K562 (cell line): ENCODE measurements around the gene SACM1L. TPM values are rescaled to one million over a fixed set of nuclear protein-coding genes. Genes with fewer than 3 reads are reported as not detected.

ENCODE experiments used
- BRD9 ChIP-seq: fragments of 450-650 bp; IDR thresholded peaks from 2 replicates; pipeline ENCODE4 v1.6.1; 2018; ENCODE audit warnings: low read depth; ENCODE audit not compliant: partially characterized antibody
- CBX2 ChIP-seq: fragments of 200-600 bp; sonication (generic); IDR thresholded peaks from one replicate; pipeline ENCODE4 v1.6.1; 2012; ENCODE audit warnings: mild to moderate bottlenecking, low read length, inconsistent platforms; ENCODE audit not compliant: insufficient read depth, poor library complexity, severe bottlenecking
- CEBPB ChIP-seq: fragments of 450-650 bp; IDR thresholded peaks from 2 replicates; pipeline ENCODE4 v1.6.1; 2016; ENCODE audit warnings: missing genetic modification characterization, missing compliant biosample characterization
- CREB1 ChIP-seq, 2 experiments: sonication (generic) in 1 of 2; formaldehyde crosslinking in 1 of 2; IDR thresholded peaks; 2 replicates each; pipeline versions ENCODE4 v1.6.1 to v1.8.0; 2012 to 2022; ENCODE audit warnings: inconsistent platforms in 1 of 2, mild to moderate bottlenecking in 1 of 2, missing genetic modification reagents in 1 of 2, moderate library complexity in 1 of 2
- CREM ChIP-seq: IDR thresholded peaks from 2 replicates; pipeline ENCODE4 v1.6.1; 2014; ENCODE audit warnings: antibody characterized with exemption, low read depth
- ELF2 ChIP-seq: fragments of 250-450 bp; sonication (Bioruptor Pico); IDR thresholded peaks from 2 replicates; pipeline ENCODE4 v1.5.0; 2021; ENCODE audit warnings: mild to moderate bottlenecking
- FIP1L1 ChIP-seq: fragments of 200-400 bp; formaldehyde crosslinking; IDR thresholded peaks from 2 replicates; pipeline ENCODE4 v1.6.1; 2018; ENCODE audit warnings: mild to moderate bottlenecking, low read depth, low read length; ENCODE audit not compliant: poor library complexity, severe bottlenecking
- GABPA ChIP-seq: fragments of 200-800 bp; sonication (Bioruptor generic); conservative IDR thresholded peaks from 2 replicates; pipeline ENCODE4 v1.6.1; 2016; ENCODE audit warnings: low read depth, missing genetic modification characterization, missing compliant biosample characterization
- HLTF ChIP-seq: fragments of 450-650 bp; IDR thresholded peaks from 2 replicates; pipeline ENCODE4 v1.6.1; 2016
- KDM1A ChIP-seq, 2 experiments: fragments of 450-650 bp; IDR thresholded peaks; 2 replicates each; pipeline ENCODE4 v1.6.1; 2016; ENCODE audit warnings: mild to moderate bottlenecking in 2 of 2
- TAF9B ChIP-seq: fragments of 450-650 bp; IDR thresholded peaks from 2 replicates; pipeline ENCODE4 v1.6.1; 2018; ENCODE audit warnings: mild to moderate bottlenecking; ENCODE audit not compliant: partially characterized antibody
- TGIF2 ChIP-seq: sonication (generic); formaldehyde crosslinking; IDR thresholded peaks from 2 replicates; pipeline ENCODE4 v1.8.1; 2022; ENCODE audit warnings: mild to moderate bottlenecking, missing genetic modification reagents, moderate library complexity
- WHSC1 ChIP-seq: IDR thresholded peaks from one replicate; pipeline ENCODE4 v1.6.1; 2012; ENCODE audit warnings: low read length, control low read depth, inconsistent platforms
- XRCC5 ChIP-seq: fragments of 200-400 bp; formaldehyde crosslinking; IDR thresholded peaks from 2 replicates; pipeline ENCODE4 v1.6.1; 2017; ENCODE audit warnings: low read depth, mild to moderate bottlenecking, low read length
- YBX1 ChIP-seq: fragments of 450-650 bp; IDR thresholded peaks from 2 replicates; pipeline ENCODE4 v1.7.1; 2016; ENCODE audit warnings: mild to moderate bottlenecking
- ZBTB7A ChIP-seq: IDR thresholded peaks from 2 replicates; pipeline ENCODE4 v1.6.1; 2011; ENCODE audit warnings: low read depth, mild to moderate bottlenecking, low read length, moderate library complexity, borderline replicate concordance; ENCODE audit not compliant: control insufficient read depth
- ZC3H8 ChIP-seq: fragments of 450-650 bp; IDR thresholded peaks from 2 replicates; pipeline ENCODE4 v1.6.1; 2017
- ZNF212 ChIP-seq: fragments of 450-650 bp; formaldehyde crosslinking; IDR thresholded peaks from 2 replicates; pipeline ENCODE4 v1.4.0; 2020; ENCODE audit warnings: mild to moderate bottlenecking
- ZNF239 ChIP-seq: fragments of 250-450 bp; sonication (Bioruptor Pico); IDR thresholded peaks from 2 replicates; pipeline ENCODE4 v1.4.0; 2020; ENCODE audit warnings: mild to moderate bottlenecking
- ZNF280A ChIP-seq: fragments of 450-650 bp; IDR thresholded peaks from 2 replicates; pipeline ENCODE4 v1.6.1; 2018; ENCODE audit warnings: mild to moderate bottlenecking, low read depth; ENCODE audit not compliant: partially characterized antibody
- ZNF316 ChIP-seq: fragments of 450-650 bp; IDR thresholded peaks from 2 replicates; pipeline ENCODE4 v1.6.1; 2016
- ZNF354B ChIP-seq: fragments of 250-450 bp; sonication (Bioruptor Pico); IDR thresholded peaks from 2 replicates; pipeline ENCODE4 v1.4.0; 2020
- polyA plus RNA-seq, 8 experiments: library from polyadenylated mRNA; depleted of rRNA in 4 of 8; stranded (reverse) in 5 of 8; unstranded in 3 of 8; fragments of >200 nt; fragmentation: Nextera tagmentation in 2 of 8; fragmentation: Illumina TruSeq in 1 of 8; extraction: Ambion mirVana in 2 of 8; extraction: Trizol in 1 of 8; gene quantifications; 2 replicates each; pipeline versions ENCODE4 v1.2.1 to v1.2.3, GENCODE V29; 2011 to 2014; ENCODE audit warnings: inconsistent platforms in 1 of 8, missing spikeins in 1 of 8
- total RNA-seq, 7 experiments: library from RNA; depleted of rRNA in 6 of 7; stranded (reverse); fragments of >200 nt in 6 of 7; fragmentation: Illumina TruSeq in 2 of 7; extraction: Trizol in 2 of 7; gene quantifications; 2 replicates each; pipeline versions ENCODE4 v1.2.1 to v1.2.3, GENCODE V29; 2011 to 2021; ENCODE audit warnings: low replicate concordance in 1 of 7
- TF ChIP-seq, protein P1 (sequence below), 2 experiments: fragments of 450-650 bp in 1 of 2; sonication (generic) in 1 of 2; formaldehyde crosslinking in 1 of 2; IDR thresholded peaks in 1 of 2; conservative IDR thresholded peaks in 1 of 2; 2 replicates each; pipeline versions ENCODE4 v1.6.1 to v1.8.1; 2016 to 2023; ENCODE audit warnings: mild to moderate bottlenecking in 2 of 2, moderate library complexity in 2 of 2, inconsistent platforms in 1 of 2, missing genetic modification reagents in 1 of 2
- TF ChIP-seq, protein P2 (sequence below): fragments of 250-450 bp; sonication (Bioruptor Pico); IDR thresholded peaks from 2 replicates; pipeline ENCODE4 v1.8.0; 2022; ENCODE audit warnings: inconsistent platforms, mild to moderate bottlenecking, moderate library complexity, borderline replicate concordance

Gene SACM1L
- total and polyA plus RNA-seq, 9 of the 15 experiments (the other 6 are each of a cell fraction or from before 2014, with no cell fraction given), result 25.7 to 67.2 (median 40.3) TPM

DNA sequence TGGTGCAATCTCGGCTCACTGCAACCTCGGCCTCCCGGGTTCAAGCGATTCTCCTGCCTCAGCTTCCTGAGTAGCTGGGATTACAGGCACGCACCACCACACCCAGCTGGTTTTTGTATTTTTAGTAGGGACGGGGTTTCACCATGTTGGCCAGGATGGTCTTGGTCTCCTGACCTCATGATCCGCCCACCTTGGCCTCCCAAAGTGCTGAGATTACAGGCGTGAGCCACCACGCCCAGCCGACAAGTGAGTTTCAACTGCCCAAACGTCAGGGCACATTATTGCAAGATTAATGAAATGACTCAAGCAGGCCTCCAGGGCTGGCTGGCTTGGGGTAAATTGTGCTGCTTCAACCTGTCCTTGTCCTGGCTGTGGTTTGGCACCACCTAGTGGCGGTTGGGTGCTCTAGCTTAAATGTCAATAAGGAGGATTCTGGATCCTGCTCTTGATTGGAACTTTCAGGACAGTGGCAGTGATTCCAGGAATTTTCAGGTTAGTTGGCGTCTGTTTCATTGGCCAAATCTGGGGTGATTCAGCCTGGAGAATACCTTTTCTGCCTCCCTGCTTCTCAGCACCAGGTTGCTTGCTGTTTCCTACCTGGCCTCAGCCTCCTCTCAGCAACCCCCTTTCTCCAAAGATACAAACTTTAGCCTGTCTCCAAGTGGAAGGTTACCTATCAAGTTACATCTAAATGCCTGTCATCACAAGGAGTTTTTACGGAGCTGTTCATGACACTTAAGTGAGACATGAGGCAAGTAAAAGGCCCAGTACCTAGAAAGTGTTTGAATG lies 32.4 kb upstream of the SACM1L start (continued):
- TF ChIP-seq ZNF280A (no peak), ZNF316 (no peak), KDM1A (IDR thresholded peaks at IDR 0.05) (peak; percentile 48 to 60; a peak in 2 of 4 replicates), ZBTB7A (no peak), ZC3H8 (no peak), CBX2 (no peak), WHSC1 (no peak), TAF9B (no peak), ZNF354B (CRISPR knock-in tag) (no peak), ELF2 (CRISPR knock-in tag) (no peak), CEBPB (tag) (no peak), CREB1 (IDR thresholded peaks at IDR 0.05) (no peak), CREB1 (CRISPR knock-in tag; IDR thresholded peaks at IDR 0.05) (no peak), BRD9 (no peak), FIP1L1 (no peak), ZNF239 (CRISPR knock-in tag) (no peak), CREM (peak; percentile 31; the same call in 1 of the 2 replicates), YBX1 (no peak), GABPA (tag) (no peak), TGIF2 (0 out of 2 replicates have a peak, but pooled peaks have one; percentile 48), XRCC5 (peak; percentile 86), ZNF212 (CRISPR knock-in tag) (no peak), HLTF (no peak)
- TF ChIP-seq, protein P1, sequence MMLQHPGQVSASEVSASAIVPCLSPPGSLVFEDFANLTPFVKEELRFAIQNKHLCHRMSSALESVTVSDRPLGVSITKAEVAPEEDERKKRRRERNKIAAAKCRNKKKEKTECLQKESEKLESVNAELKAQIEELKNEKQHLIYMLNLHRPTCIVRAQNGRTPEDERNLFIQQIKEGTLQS (IDR thresholded peaks at IDR 0.05), result no peak; the same call in 1 of the 2 replicates
- TF ChIP-seq, protein P1 (CRISPR knock-in tag; conservative IDR thresholded peaks at IDR 0.05), result 0 out of 2 replicates have a peak, but pooled peaks have one; percentile 10
- TF ChIP-seq, protein P2, sequence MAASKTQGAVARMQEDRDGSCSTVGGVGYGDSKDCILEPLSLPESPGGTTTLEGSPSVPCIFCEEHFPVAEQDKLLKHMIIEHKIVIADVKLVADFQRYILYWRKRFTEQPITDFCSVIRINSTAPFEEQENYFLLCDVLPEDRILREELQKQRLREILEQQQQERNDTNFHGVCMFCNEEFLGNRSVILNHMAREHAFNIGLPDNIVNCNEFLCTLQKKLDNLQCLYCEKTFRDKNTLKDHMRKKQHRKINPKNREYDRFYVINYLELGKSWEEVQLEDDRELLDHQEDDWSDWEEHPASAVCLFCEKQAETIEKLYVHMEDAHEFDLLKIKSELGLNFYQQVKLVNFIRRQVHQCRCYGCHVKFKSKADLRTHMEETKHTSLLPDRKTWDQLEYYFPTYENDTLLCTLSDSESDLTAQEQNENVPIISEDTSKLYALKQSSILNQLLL (CRISPR knock-in tag), result no peak
